Neural progenitor cell (in vitro differentiated cells): Measurements from ENCODE around the gene OR13H1. TPM values are rescaled to one million over a fixed set of nuclear protein-coding genes. Genes with fewer than 3 reads are reported as not detected.
"Not testable (repeated sequence)": the region's sequence is repeated elsewhere in the genome, so short reads cannot be mapped to it uniquely, and the experiment has no call there.

Source experiments
- DNase-seq: peaks from one replicate; pipeline ENCODE4 v3.0.0-alpha.2; 2016; ENCODE audit warnings: low spot score
- H2AFZ ChIP-seq: fragments of 200-600 bp; sonication (generic); replicated peaks from 2 replicates; pipeline ENCODE4 v1.6.1; 2016; ENCODE audit warnings: antibody characterized with exemption
- H3F3A ChIP-seq: fragments of 200-600 bp; sonication (generic); 2 replicates; pipeline ENCODE4 v1.6.1; 2016; ENCODE audit warnings: antibody characterized with exemption, low read depth
- H3K27ac ChIP-seq: fragments of 200-600 bp; sonication (generic); 2 replicates; pipeline ENCODE4 v1.5.1; 2016; ENCODE audit warnings: mild to moderate bottlenecking
- H3K27me3 ChIP-seq: fragments of 200-600 bp; sonication (generic); 2 replicates; pipeline ENCODE4 v1.6.1; 2016; ENCODE audit warnings: mild to moderate bottlenecking, moderate library complexity
- H3K36me3 ChIP-seq: fragments of 200-600 bp; sonication (generic); 2 replicates; pipeline ENCODE4 v1.5.1; 2016
- H3K4me1 ChIP-seq: fragments of 200-600 bp; sonication (generic); 2 replicates; pipeline ENCODE4 v1.6.1; 2016; ENCODE audit warnings: mixed run types
- H3K4me2 ChIP-seq: fragments of 200-600 bp; sonication (generic); 2 replicates; pipeline ENCODE4 v1.6.1; 2016
- H3K4me3 ChIP-seq: fragments of 200-600 bp; sonication (generic); 2 replicates; pipeline ENCODE4 v1.5.1; 2016
- H3K79me2 ChIP-seq: fragments of 200-600 bp; sonication (generic); 2 replicates; pipeline ENCODE4 v1.6.1; 2016; ENCODE audit warnings: low read depth
- H3K9ac ChIP-seq: fragments of 200-600 bp; sonication (generic); 2 replicates; pipeline ENCODE4 v1.6.1; 2016
- H3K9me3 ChIP-seq: fragments of 200-600 bp; sonication (generic); 2 replicates; pipeline ENCODE4 v1.5.1; 2016; ENCODE audit warnings: low read depth
- H4K20me1 ChIP-seq: fragments of 200-600 bp; sonication (generic); 2 replicates; pipeline ENCODE4 v1.6.1; 2016; ENCODE audit warnings: low read depth
- H3K27ac Mint-ChIP-seq: 3 replicates; pipeline ENCODE4 v1.8.0; 2021; ENCODE audit warnings: mixed read lengths
- H3K27me3 Mint-ChIP-seq: 2 replicates; pipeline ENCODE4 v1.8.0; 2022; ENCODE audit warnings: low read depth, mild to moderate bottlenecking, inconsistent platforms, moderate library complexity, mixed read lengths; ENCODE audit not compliant: insufficient read depth
- H3K36me3 Mint-ChIP-seq: 3 replicates; pipeline ENCODE4 v1.8.0; 2021; ENCODE audit warnings: mixed read lengths
- H3K4me1 Mint-ChIP-seq: 3 replicates; pipeline ENCODE4 v1.8.0; 2021; ENCODE audit warnings: mixed read lengths
- H3K4me3 Mint-ChIP-seq: 3 replicates; pipeline ENCODE4 v1.8.0; 2021; ENCODE audit warnings: mild to moderate bottlenecking, moderate library complexity, mixed read lengths
- H3K9me3 Mint-ChIP-seq: 3 replicates; pipeline ENCODE4 v1.8.0; 2020; ENCODE audit warnings: mixed read lengths
- EZH2 ChIP-seq: fragments of 200-600 bp; sonication (generic); IDR thresholded peaks from 2 replicates; pipeline ENCODE4 v1.6.1; 2017; ENCODE audit warnings: antibody characterized with exemption, mild to moderate bottlenecking, moderate library complexity
- EZH2phosphoT487 ChIP-seq: fragments of 200-600 bp; sonication (generic); IDR thresholded peaks from 2 replicates; pipeline ENCODE4 v1.6.1; 2017; ENCODE audit warnings: antibody characterized with exemption
- total RNA-seq: library from RNA; depleted of rRNA; stranded (reverse); fragments of >200 nt; gene quantifications from 2 replicates; pipeline ENCODE4 v1.2.3, GENCODE V29; 2015; ENCODE audit warnings: low replicate concordance
- TF ChIP-seq, protein P1 (sequence below): fragments of 200-600 bp; sonication (generic); IDR thresholded peaks from 2 replicates; pipeline ENCODE4 v1.5.1; 2017; ENCODE audit warnings: antibody characterized with exemption, mild to moderate bottlenecking

The OR13H1 gene
- total RNA-seq, 1 donor from 2014 or later = not detected

DNA sequence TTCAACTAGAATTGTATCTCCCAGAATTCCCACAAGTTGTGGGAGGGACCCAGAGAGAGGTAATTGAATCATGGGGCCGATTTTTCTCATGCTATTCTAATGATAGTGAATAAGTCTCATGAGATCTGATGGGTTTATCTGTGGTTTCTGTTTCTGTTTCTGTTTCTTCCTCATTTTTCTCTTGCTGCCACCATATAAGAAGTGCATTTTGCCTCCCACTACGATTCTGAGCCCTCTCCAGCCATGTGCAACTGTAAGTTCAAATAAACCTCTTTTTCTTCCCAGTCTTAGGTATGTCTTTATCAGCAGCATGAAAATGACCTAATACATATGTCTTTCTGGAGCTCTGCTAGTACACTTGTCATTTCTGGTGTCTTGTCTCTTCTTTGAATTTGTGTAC, 22.1 kb upstream of the OR13H1 start:
- peaks cover 42% of the 10 kb centered on the region for H3K9me3 Mint-ChIP-seq
- no peak overlapping the region for H3K9ac ChIP-seq
- no peak overlapping the region for H2AFZ ChIP-seq
- no peak overlapping the region for H3K4me3 ChIP-seq
- no peaks in the 10 kb centered on the region for H3K4me1 Mint-ChIP-seq
- no peaks in the 10 kb centered on the region for H3K27me3 Mint-ChIP-seq
- H3K9me3 ChIP-seq = peaks cover 13% of the 10 kb centered on the region
- TF ChIP-seq, protein P1, sequence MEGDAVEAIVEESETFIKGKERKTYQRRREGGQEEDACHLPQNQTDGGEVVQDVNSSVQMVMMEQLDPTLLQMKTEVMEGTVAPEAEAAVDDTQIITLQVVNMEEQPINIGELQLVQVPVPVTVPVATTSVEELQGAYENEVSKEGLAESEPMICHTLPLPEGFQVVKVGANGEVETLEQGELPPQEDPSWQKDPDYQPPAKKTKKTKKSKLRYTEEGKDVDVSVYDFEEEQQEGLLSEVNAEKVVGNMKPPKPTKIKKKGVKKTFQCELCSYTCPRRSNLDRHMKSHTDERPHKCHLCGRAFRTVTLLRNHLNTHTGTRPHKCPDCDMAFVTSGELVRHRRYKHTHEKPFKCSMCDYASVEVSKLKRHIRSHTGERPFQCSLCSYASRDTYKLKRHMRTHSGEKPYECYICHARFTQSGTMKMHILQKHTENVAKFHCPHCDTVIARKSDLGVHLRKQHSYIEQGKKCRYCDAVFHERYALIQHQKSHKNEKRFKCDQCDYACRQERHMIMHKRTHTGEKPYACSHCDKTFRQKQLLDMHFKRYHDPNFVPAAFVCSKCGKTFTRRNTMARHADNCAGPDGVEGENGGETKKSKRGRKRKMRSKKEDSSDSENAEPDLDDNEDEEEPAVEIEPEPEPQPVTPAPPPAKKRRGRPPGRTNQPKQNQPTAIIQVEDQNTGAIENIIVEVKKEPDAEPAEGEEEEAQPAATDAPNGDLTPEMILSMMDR = no peak
- no peak for TF ChIP-seq EZH2
- TF ChIP-seq EZH2phosphoT487 = no peak
- no peaks in the 10 kb centered on the region for H3F3A ChIP-seq
- H3K27me3 ChIP-seq = no peaks in the 10 kb centered on the region
- H3K27ac ChIP-seq = no peak overlapping the region
- peaks cover 15% of the 10 kb centered on the region for H3K36me3 Mint-ChIP-seq
- no peaks in the 10 kb centered on the region for H3K79me2 ChIP-seq
- H3K4me3 Mint-ChIP-seq = no peak overlapping the region
- H3K36me3 ChIP-seq = no peaks in the 10 kb centered on the region
- H3K4me2 ChIP-seq = no peak overlapping the region
- DNase-seq = no peak
- no peaks in the 10 kb centered on the region for H4K20me1 ChIP-seq
- no peak overlapping the region for H3K27ac Mint-ChIP-seq
- no peaks in the 10 kb centered on the region for H3K4me1 ChIP-seq

DNA sequence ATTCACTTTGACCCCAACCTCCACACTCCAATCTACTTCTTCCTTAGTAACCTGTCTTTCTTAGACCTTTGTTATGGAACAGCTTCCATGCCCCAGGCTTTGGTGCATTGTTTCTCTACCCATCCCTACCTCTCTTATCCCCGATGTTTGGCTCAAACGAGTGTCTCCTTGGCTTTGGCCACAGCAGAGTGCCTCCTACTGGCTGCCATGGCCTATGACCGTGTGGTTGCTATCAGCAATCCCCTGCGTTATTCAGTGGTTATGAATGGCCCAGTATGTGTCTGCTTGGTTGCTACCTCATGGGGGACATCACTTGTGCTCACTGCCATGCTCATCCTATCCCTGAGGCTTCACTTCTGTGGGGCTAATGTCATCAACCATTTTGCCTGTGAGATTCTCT, 344 bp downstream of the OR13H1 start:
- no peak overlapping the region for H3K4me3 Mint-ChIP-seq
- no peak overlapping the region for H3K27ac Mint-ChIP-seq
- Histone ChIP-seq H2AFZ (no peak overlapping the region), H3K27me3 (no peaks in the 10 kb centered on the region), H3K79me2 (no peaks in the 10 kb centered on the region), H3K4me1 (no peaks in the 10 kb centered on the region), H3K9ac (no peak overlapping the region), H3F3A (no peaks in the 10 kb centered on the region), H3K4me2 (no peak overlapping the region), H3K27ac (no peak overlapping the region), H4K20me1 (no peaks in the 10 kb centered on the region), H3K9me3 (peaks cover 5% of the 10 kb centered on the region), H3K36me3 (no peaks in the 10 kb centered on the region), H3K4me3 (no peak overlapping the region)
- H3K36me3 Mint-ChIP-seq = no peaks in the 10 kb centered on the region
- DNase-seq = no peak
- H3K27me3 Mint-ChIP-seq = no peaks in the 10 kb centered on the region
- TF ChIP-seq EZH2 = no peak
- TF ChIP-seq, protein P1 = no peak
- no peak for TF ChIP-seq EZH2phosphoT487
- no peaks in the 10 kb centered on the region for H3K9me3 Mint-ChIP-seq
- no peaks in the 10 kb centered on the region for H3K4me1 Mint-ChIP-seq

GRCh38 chrX:131549011-131549410, 5.1 kb downstream of the OR13H1 start:
- Mint-ChIP-seq H3K27me3 (peaks cover 3% of the 10 kb centered on the region), H3K4me1 (no peaks in the 10 kb centered on the region), H3K9me3 (peaks cover 8% of the 10 kb centered on the region), H3K4me3 (no peak overlapping the region), H3K27ac (no peak overlapping the region), H3K36me3 (no peaks in the 10 kb centered on the region)
- Histone ChIP-seq H3K27ac (no peak overlapping the region), H4K20me1 (no peaks in the 10 kb centered on the region), H3K4me1 (no peaks in the 10 kb centered on the region), H3K4me2 (no peak overlapping the region), H3K36me3 (no peaks in the 10 kb centered on the region), H3K4me3 (no peak overlapping the region), H3K9ac (no peak overlapping the region), H3F3A (no peaks in the 10 kb centered on the region), H2AFZ (no peak overlapping the region), H3K79me2 (no peaks in the 10 kb centered on the region), H3K27me3 (no peaks in the 10 kb centered on the region), H3K9me3 (no peaks in the 10 kb centered on the region)
- TF ChIP-seq, protein P1 = no peak
- TF ChIP-seq EZH2phosphoT487 (no peak), EZH2 (no peak)
- DNase-seq = no peak

DNA sequence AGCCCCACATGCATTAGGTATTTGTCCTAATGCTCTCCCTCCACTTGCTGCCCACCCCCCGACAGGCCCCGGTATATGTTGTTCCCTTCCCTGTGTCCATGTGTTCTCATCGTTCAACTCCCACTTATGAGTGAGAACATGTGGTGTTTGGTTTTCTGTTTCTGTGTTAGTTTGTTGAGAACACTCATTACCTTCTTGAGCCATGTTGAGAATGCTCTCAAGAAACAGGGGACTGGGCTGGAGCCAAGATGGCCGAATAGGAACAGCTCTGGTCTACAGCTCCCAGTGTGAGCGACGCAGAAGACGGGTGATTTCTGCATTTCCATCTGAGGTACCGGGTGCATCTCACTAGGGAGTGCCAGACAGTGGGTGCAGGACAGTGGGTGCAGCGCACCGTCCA, 8.6 kb downstream of the OR13H1 start:
- H3K4me2 ChIP-seq, H3K27me3 Mint-ChIP-seq, H3K9me3 ChIP-seq, H3K36me3 Mint-ChIP-seq, H4K20me1 ChIP-seq, H2AFZ ChIP-seq, H3K4me1 Mint-ChIP-seq, DNase-seq, H3K4me1 ChIP-seq, H3K36me3 ChIP-seq, H3K4me3 ChIP-seq, H3K27ac ChIP-seq, H3K79me2 ChIP-seq, H3K9ac ChIP-seq, H3K4me3 Mint-ChIP-seq, H3K27ac Mint-ChIP-seq, H3K27me3 ChIP-seq, H3F3A ChIP-seq: not testable (repeated sequence)
- H3K9me3 Mint-ChIP-seq = peaks cover 19% of the 10 kb centered on the region
